CD14-positive monocyte (primary cell): ENCODE results near the gene PNKP. TPM values are rescaled to one million over a fixed set of nuclear protein-coding genes. Genes with fewer than 3 reads are reported as not detected.
A peak's percentile ranks its signal among the peaks of the same experiment; 100 is the strongest.

Source experiments
- DNase-seq, 3 donors: peaks; one replicate each; pipeline ENCODE4 v3.0.0-alpha.2; 2011 to 2022
- H2AFZ ChIP-seq: 2 replicates; pipeline ENCODE4 v1.6.0; 2012; ENCODE audit warnings: mild to moderate bottlenecking, low read depth, low read length, inconsistent platforms; ENCODE audit not compliant: insufficient read depth, poor library complexity, severe bottlenecking
- H3K27ac ChIP-seq, 2 donors: 1 replicate in 1 of 2; 2 replicates in 1 of 2; pipeline ENCODE4 v1.5.1; 2012 to 2013; ENCODE audit warnings: low read length in 2 of 2, control low read depth in 1 of 2, inconsistent platforms in 1 of 2, low read depth in 1 of 2, mild to moderate bottlenecking in 1 of 2
- H3K27me3 ChIP-seq, 2 donors: one replicate each; pipeline versions ENCODE4 v1.6.0 to v1.6.1; 2011 to 2013; ENCODE audit warnings: low read length in 2 of 2; ENCODE audit not compliant: control insufficient read depth in 2 of 2, insufficient read depth in 2 of 2
- H3K36me3 ChIP-seq, 2 donors: replicated peaks in 1 of 2; 1 replicate in 1 of 2; 2 replicates in 1 of 2; pipeline versions ENCODE4 v1.5.1 to v1.6.1; 2012 to 2013; ENCODE audit warnings: low read length in 2 of 2, control low read depth in 1 of 2, inconsistent platforms in 1 of 2, mild to moderate bottlenecking in 1 of 2; ENCODE audit not compliant: insufficient read depth in 2 of 2, control insufficient read depth in 1 of 2
- H3K4me1 ChIP-seq, 2 donors: 1 replicate in 1 of 2; 2 replicates in 1 of 2; pipeline versions ENCODE4 v1.5.1 to v1.6.1; 2012 to 2013; ENCODE audit warnings: low read length in 2 of 2, control low read depth in 1 of 2, inconsistent platforms in 1 of 2, mild to moderate bottlenecking in 1 of 2, moderate library complexity in 1 of 2; ENCODE audit not compliant: insufficient read depth in 2 of 2, control insufficient read depth in 1 of 2
- H3K4me2 ChIP-seq: replicated peaks from 2 replicates; pipeline ENCODE3; 2012; ENCODE audit warnings: low read length, moderate library complexity, mild to moderate bottlenecking; ENCODE audit not compliant: poor library complexity, severe bottlenecking; ENCODE audit errors: extremely low read depth
- H3K4me3 ChIP-seq, 3 experiments: fragments of 200-600 bp in 1 of 3; sonication (generic) in 1 of 3; replicated peaks in 1 of 3; 1 replicate in 2 of 3; 2 replicates in 1 of 3; pipeline ENCODE4 v1.5.1; 2011 to 2013; ENCODE audit warnings: low read length in 3 of 3, mild to moderate bottlenecking in 3 of 3, control low read depth in 2 of 3, low read depth in 2 of 3, inconsistent platforms in 1 of 3, moderate library complexity in 1 of 3
- H3K79me2 ChIP-seq: 2 replicates; pipeline ENCODE4 v1.6.0; 2012; ENCODE audit warnings: mild to moderate bottlenecking, control low read depth, inconsistent platforms, low read length, moderate library complexity; ENCODE audit not compliant: insufficient read depth
- H3K9ac ChIP-seq: 2 replicates; pipeline ENCODE4 v1.6.0; 2017; ENCODE audit warnings: low read length, mild to moderate bottlenecking; ENCODE audit not compliant: insufficient read depth, poor library complexity, severe bottlenecking
- H3K9me3 ChIP-seq, 2 donors: replicated peaks in 1 of 2; 1 replicate in 1 of 2; 2 replicates in 1 of 2; pipeline versions ENCODE4 v1.5.1 to v1.6.1; 2012 to 2013; ENCODE audit warnings: low read length in 2 of 2, control low read depth in 1 of 2; ENCODE audit not compliant: control insufficient read depth in 1 of 2, insufficient read depth in 1 of 2
- H4K20me1 ChIP-seq: 2 replicates; pipeline ENCODE4 v1.6.0; 2012; ENCODE audit warnings: mild to moderate bottlenecking, low read length, control low read depth, moderate library complexity; ENCODE audit not compliant: insufficient read depth
- H3K27ac Mint-ChIP-seq, 7 donors: one replicate each; pipeline ENCODE4 v1.8.0; 2020; ENCODE audit warnings: mild to moderate bottlenecking in 7 of 7, mixed read lengths in 7 of 7, moderate library complexity in 6 of 7, inconsistent platforms in 2 of 7
- H3K27me3 Mint-ChIP-seq, 3 donors: one replicate each; pipeline ENCODE4 v1.8.0; 2021 to 2022; ENCODE audit warnings: low read depth in 3 of 3, mild to moderate bottlenecking in 3 of 3, mixed read lengths in 3 of 3, moderate library complexity in 3 of 3, inconsistent platforms in 1 of 3
- H3K36me3 Mint-ChIP-seq, 2 donors: one replicate each; pipeline ENCODE4 v1.8.0; 2020; ENCODE audit warnings: mixed read lengths in 2 of 2, inconsistent platforms in 1 of 2, mild to moderate bottlenecking in 1 of 2
- H3K4me1 Mint-ChIP-seq: one replicate; pipeline ENCODE4 v1.8.0; 2020; ENCODE audit warnings: mild to moderate bottlenecking, mixed read lengths
- H3K4me3 Mint-ChIP-seq, 2 donors: one replicate each; pipeline ENCODE4 v1.8.0; 2020; ENCODE audit warnings: mild to moderate bottlenecking in 2 of 2, mixed read lengths in 2 of 2, moderate library complexity in 1 of 2
- H3K9me3 Mint-ChIP-seq, 7 donors: one replicate each; pipeline ENCODE4 v1.8.0; 2020 to 2022; ENCODE audit warnings: mixed read lengths in 7 of 7, mild to moderate bottlenecking in 6 of 7, moderate library complexity in 6 of 7, inconsistent platforms in 2 of 7
- WGBS: methylation state at CpG from one replicate; pipeline ENCODE4 v1.1.5; 2013; ENCODE audit warnings: missing lambda C conversion rate; ENCODE audit not compliant: insufficient coverage; 5-methylcytosine and 5-hydroxymethylcytosine counted together
- intact Hi-C, 2 donors: fragments of 100-400 bp; cut with micrococcal nuclease; formaldehyde crosslinking; loops; one replicate each; pipeline versions ENCODE4 v1.15.0 to v1.15.1; 2023
- polyA plus RNA-seq, 3 donors: library from polyadenylated mRNA; depleted of rRNA in 1 of 3; unstranded in 2 of 3; stranded (reverse) in 1 of 3; fragments of 300-500 nt in 2 of 3; fragments of >200 nt in 1 of 3; fragmentation: Illumina TruSeq in 2 of 3; gene quantifications; 1 replicate in 2 of 3; 2 replicates in 1 of 3; pipeline ENCODE4 v1.2.3, GENCODE V29; 2012 to 2021
- TF ChIP-seq, protein P1 (sequence below): fragments of 200-600 bp; IDR thresholded peaks from one replicate; pipeline ENCODE4 v1.8.0; 2022; ENCODE audit warnings: antibody characterized with exemption, mild to moderate bottlenecking

Gene PNKP
- polyA plus RNA-seq, 3 donors = 23.0 to 88.6 (median 30.2) TPM

DNA sequence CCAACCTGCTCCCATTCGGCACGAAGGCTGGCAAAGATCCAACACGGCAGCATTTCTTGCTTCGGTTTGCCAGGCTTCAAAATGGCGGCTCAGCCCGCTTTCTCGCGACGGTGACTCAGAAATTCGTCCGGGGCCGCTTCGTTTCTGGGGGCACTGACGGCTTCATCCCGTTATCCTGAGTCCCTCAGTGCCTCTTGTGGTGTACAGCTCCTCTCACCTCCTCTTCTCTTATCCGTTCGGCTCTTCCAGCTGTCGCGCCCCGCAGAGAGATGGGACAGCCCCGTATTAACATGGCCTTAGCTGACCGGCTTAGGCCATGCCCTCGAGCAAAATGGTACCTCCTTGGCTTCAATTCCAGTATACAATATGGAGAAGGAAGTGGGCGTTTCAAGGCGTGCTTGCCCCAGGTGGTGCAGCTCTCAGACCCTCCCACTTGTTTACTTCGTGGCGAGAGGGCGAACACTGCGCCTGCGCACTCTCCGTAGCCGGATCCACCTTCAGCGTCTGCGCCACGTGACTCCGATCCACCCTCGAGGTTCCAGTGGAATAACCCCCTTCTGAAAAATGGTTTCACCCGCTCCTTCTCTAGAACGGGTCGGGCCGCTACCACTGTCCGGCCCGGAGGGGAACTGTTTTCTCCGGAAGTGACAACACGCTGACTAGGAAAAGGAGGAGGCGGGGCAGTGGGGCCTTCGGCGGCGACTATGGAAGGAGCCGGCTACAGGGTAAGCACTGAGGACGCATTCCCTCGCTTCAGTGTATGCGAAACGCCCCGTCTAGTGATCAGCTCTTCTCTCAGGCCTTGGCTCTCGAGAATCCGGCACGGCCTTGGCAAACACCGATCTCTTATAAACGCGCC lies 9.9 kb upstream of the PNKP start, which contains the start of the genes AKT1S1 and TBC1D17:
AKT1S1 (minus strand) TSS at position 336 of the 859 bp plus-strand sequence. CDS start 4,060 bp downstream, outside the sequence.
TBC1D17 (plus strand) TSS at position 683 of the 859 bp plus-strand sequence; CDS start at position 705, 22 bp downstream.
- intact Hi-C loops = loop anchor here (2.0 to 5.0 kb wide), 5 partner anchors 52 to 236 kb away; partner anchors contain the start of genes ATF5 (in 1 of the 2), FUZ (in 1 of the 2), NUP62 (in 1 of the 2) and PRMT1 (in 1 of the 2)

More for the DNA sequence above, 9.9 kb upstream of the PNKP start, which contains the start of the genes AKT1S1 and TBC1D17:
- Histone ChIP-seq H3K4me3 (peak within 1 kb of the TSS; percentile 66 to 94 (median 88)), H3K9ac (peak within 1 kb of the TSS; percentile 89), H3K4me2 (peak within 1 kb of the TSS; percentile 98), H2AFZ (peak within 1 kb of the TSS; percentile 88), H3K27ac (peak within 1 kb of the TSS; percentile 90 to 95), H3K9me3 (no peaks in the 10 kb centered on the region), H3K27me3 (no peaks in the 10 kb centered on the region), H3K4me1 (peaks cover 25 to 28% of the 10 kb centered on the region in 2 donors), H4K20me1 (peaks cover 30% of the 10 kb centered on the region), H3K79me2 (peaks cover 37% of the 10 kb centered on the region), H3K36me3 (peaks cover 24 to 29% of the 10 kb centered on the region in 2 donors)
- peaks cover 0 to 1% (median 0%) of the 10 kb centered on the region in 3 donors for H3K27me3 Mint-ChIP-seq
- TF ChIP-seq, protein P1, sequence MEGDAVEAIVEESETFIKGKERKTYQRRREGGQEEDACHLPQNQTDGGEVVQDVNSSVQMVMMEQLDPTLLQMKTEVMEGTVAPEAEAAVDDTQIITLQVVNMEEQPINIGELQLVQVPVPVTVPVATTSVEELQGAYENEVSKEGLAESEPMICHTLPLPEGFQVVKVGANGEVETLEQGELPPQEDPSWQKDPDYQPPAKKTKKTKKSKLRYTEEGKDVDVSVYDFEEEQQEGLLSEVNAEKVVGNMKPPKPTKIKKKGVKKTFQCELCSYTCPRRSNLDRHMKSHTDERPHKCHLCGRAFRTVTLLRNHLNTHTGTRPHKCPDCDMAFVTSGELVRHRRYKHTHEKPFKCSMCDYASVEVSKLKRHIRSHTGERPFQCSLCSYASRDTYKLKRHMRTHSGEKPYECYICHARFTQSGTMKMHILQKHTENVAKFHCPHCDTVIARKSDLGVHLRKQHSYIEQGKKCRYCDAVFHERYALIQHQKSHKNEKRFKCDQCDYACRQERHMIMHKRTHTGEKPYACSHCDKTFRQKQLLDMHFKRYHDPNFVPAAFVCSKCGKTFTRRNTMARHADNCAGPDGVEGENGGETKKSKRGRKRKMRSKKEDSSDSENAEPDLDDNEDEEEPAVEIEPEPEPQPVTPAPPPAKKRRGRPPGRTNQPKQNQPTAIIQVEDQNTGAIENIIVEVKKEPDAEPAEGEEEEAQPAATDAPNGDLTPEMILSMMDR = no peak
- under 1% methylated on average over 52 of the region's 61 CpGs for WGBS
- H3K36me3 Mint-ChIP-seq = peaks cover 39 to 51% of the 10 kb centered on the region in 2 donors
- H3K4me3 Mint-ChIP-seq = no peak within 1 kb of the TSS
- H3K4me1 Mint-ChIP-seq = peaks cover 25% of the 10 kb centered on the region
- peaks cover 0 to 3% (median 0%) of the 10 kb centered on the region in 7 donors for H3K9me3 Mint-ChIP-seq
- DNase-seq = peak; percentile 100
- no peak within 1 kb of the TSS for H3K27ac Mint-ChIP-seq
